Brain microvascular endothelial cell (primary cell): Measurements from ENCODE around the gene NEDD4.

Source experiments
- DNase-seq: peaks from one replicate; pipeline ENCODE4 v3.0.0-alpha.2; 2020
- H3K27ac ChIP-seq: fragments of 250-450 bp; sonication (Bioruptor Pico); 2 replicates; pipeline ENCODE4 v1.5.1; 2020; ENCODE audit warnings: mild to moderate bottlenecking, moderate library complexity
- H3K27me3 ChIP-seq: fragments of 250-450 bp; sonication (Bioruptor Pico); replicated peaks from 2 replicates; pipeline ENCODE4 v1.5.1; 2020; ENCODE audit warnings: mild to moderate bottlenecking
- H3K36me3 ChIP-seq: fragments of 250-450 bp; sonication (Bioruptor Pico); replicated peaks from 2 replicates; pipeline ENCODE4 v1.5.1; 2020; ENCODE audit warnings: mild to moderate bottlenecking
- H3K4me3 ChIP-seq: 2 replicates; pipeline ENCODE4 v1.5.1; 2011; ENCODE audit warnings: low read depth, mild to moderate bottlenecking, control low read depth, low read length, moderate library complexity
- in situ Hi-C: cut with HindIII; loops from 2 replicates; pipeline ENCODE4 v1.10.0; 2017; ENCODE audit warnings: low sequenced_read_pairs, low pct_ligation_motif_present
- TF ChIP-seq, protein P1 (sequence below): IDR thresholded peaks from 2 replicates; pipeline ENCODE4 v1.5.1; 2011; ENCODE audit warnings: low read depth, mild to moderate bottlenecking, moderate library complexity, low read length, control low read depth, inconsistent platforms; ENCODE audit errors: missing control alignments

NEDD4 gene

DNA sequence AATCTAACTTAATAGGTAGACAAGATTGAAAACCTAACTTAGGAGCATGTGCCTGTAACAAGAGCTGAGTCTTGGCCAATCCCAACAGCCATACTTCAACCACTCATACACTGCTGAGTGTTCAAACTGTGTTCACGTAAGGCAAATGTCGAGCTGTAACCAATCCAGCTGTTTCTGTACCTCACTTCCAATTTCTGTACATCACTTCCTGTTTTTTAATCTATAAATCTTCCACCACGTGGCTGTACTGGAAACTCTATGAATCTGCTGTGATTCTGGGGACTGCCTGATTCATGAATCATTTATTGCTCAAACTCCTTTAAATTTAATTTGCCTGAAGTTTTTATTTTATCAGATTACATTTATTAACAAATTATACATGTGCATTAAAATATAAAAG lies 44.6 kb upstream of the NEDD4 start:
- H3K36me3 ChIP-seq: no peaks in the 10 kb centered on the region
- H3K4me3 ChIP-seq: no peak overlapping the region
- no peak for DNase-seq
- H3K27ac ChIP-seq: no peak overlapping the region
- H3K27me3 ChIP-seq: no peaks in the 10 kb centered on the region
- TF ChIP-seq, protein P1, sequence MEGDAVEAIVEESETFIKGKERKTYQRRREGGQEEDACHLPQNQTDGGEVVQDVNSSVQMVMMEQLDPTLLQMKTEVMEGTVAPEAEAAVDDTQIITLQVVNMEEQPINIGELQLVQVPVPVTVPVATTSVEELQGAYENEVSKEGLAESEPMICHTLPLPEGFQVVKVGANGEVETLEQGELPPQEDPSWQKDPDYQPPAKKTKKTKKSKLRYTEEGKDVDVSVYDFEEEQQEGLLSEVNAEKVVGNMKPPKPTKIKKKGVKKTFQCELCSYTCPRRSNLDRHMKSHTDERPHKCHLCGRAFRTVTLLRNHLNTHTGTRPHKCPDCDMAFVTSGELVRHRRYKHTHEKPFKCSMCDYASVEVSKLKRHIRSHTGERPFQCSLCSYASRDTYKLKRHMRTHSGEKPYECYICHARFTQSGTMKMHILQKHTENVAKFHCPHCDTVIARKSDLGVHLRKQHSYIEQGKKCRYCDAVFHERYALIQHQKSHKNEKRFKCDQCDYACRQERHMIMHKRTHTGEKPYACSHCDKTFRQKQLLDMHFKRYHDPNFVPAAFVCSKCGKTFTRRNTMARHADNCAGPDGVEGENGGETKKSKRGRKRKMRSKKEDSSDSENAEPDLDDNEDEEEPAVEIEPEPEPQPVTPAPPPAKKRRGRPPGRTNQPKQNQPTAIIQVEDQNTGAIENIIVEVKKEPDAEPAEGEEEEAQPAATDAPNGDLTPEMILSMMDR: no peak
- in situ Hi-C loops: no loop called here

DNA sequence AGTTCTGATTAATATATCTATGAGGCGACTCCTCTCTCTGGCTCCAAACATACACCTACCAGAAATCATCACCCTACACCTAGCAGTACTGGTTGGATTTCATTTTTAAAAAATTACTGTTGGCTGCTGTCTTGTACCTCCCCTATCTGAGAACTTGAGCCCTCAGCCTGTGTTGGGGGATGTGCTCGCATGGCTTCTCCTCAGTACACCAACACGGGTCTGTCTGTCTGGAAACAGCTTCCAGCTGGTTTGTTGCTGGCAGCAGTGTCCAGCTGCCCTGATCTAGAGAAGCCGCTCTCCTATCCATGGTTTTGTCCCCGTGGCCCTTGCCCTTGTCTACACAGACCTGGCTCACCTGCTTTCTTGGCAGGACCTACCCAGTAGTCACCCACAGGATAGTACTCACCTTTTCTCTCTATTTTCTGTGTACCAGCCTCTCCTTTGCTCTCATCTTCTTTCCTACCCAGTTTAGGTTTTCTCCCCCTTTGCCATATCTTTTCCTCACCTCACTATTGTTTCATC lies 43.2 kb upstream of the NEDD4 start:
- H3K36me3 ChIP-seq: no peaks in the 10 kb centered on the region
- in situ Hi-C loops: no loop called here

DNA sequence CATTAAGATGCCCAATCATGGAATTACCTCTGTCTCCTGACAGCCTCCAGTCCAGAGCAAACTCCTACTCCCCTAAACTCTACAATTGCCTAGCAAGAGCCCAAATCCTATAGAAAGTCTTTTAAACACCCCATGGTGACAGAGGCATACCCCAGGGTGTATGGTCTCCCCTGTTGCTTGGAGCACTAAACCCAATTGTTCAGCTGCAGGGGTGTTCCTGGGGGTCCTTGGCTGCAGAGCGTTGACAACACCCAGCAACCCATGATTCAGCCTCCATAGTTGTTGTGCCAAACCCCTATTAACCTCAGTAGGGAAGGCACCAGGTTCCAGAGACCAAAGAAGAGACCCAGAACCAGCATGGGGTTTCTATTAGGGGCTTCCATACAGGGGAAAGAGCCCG lies 41.8 kb upstream of the NEDD4 start:
- DNase-seq: no peak
- in situ Hi-C loops: no loop called here

More for the DNA sequence above, 43.2 kb upstream of the NEDD4 start:
- Histone ChIP-seq H3K27ac (no peak overlapping the region), H3K27me3 (no peaks in the 10 kb centered on the region), H3K4me3 (no peak overlapping the region)
- no peak for DNase-seq
- TF ChIP-seq, protein P1: no peak

GRCh38 chr15:56034514-56034913 lies 41.1 kb upstream of the NEDD4 start:
- DNase-seq: no peak
- TF ChIP-seq, protein P1: no peak
- no peaks in the 10 kb centered on the region for H3K36me3 ChIP-seq
- in situ Hi-C loops: no loop called here
- H3K27ac ChIP-seq: no peak overlapping the region
- H3K4me3 ChIP-seq: no peak overlapping the region
- H3K27me3 ChIP-seq: no peaks in the 10 kb centered on the region

More for the DNA sequence above, 41.8 kb upstream of the NEDD4 start:
- Histone ChIP-seq H3K27ac (no peak overlapping the region), H3K4me3 (no peak overlapping the region), H3K27me3 (no peaks in the 10 kb centered on the region), H3K36me3 (no peaks in the 10 kb centered on the region)
- TF ChIP-seq, protein P1: no peak

- Histone ChIP-seq H3K27me3 (no peaks in the 10 kb centered on the region), H3K27ac (no peak overlapping the region), H3K4me3 (no peak overlapping the region), H3K36me3 (no peaks in the 10 kb centered on the region)
- DNase-seq: no peak
- in situ Hi-C loops: no loop called here
- TF ChIP-seq, protein P1: no peak
Observed at GRCh38 chr15:56032373-56032772, 39.0 kb upstream of the NEDD4 start.

GRCh38 chr15:56031836-56032235 lies 38.4 kb upstream of the NEDD4 start:
- Histone ChIP-seq H3K36me3 (no peaks in the 10 kb centered on the region), H3K27me3 (no peaks in the 10 kb centered on the region), H3K27ac (no peak overlapping the region), H3K4me3 (no peak overlapping the region)
- TF ChIP-seq, protein P1: no peak
- no peak for DNase-seq
- in situ Hi-C loops: no loop called here
